Fibroblast of lung (primary cell): ENCODE results near the gene ZC3HAV1L. TPM values are rescaled to one million over a fixed set of nuclear protein-coding genes. Genes with fewer than 3 reads are reported as not detected.
"Not testable (repeated sequence)": the region's sequence is repeated elsewhere in the genome, so short reads cannot be mapped to it uniquely, and the experiment has no call there.

Experiments
- DNase-seq, 2 donors: peaks; one replicate each; pipeline versions ENCODE4 v3.0.0 to v3.0.0-alpha.2; 2010; ENCODE audit warnings: low read depth in 2 of 2
- H2AFZ ChIP-seq: 2 replicates; pipeline ENCODE4 v1.5.1; 2012; ENCODE audit warnings: low read length, control low read depth, inconsistent platforms
- H3K27ac ChIP-seq: 2 replicates; pipeline ENCODE4 v1.5.1; 2011; ENCODE audit warnings: low read length, control low read depth; ENCODE audit not compliant: insufficient read depth
- H3K27me3 ChIP-seq: 2 replicates; pipeline ENCODE4 v1.5.1; 2011; ENCODE audit warnings: mild to moderate bottlenecking, low read length; ENCODE audit not compliant: control insufficient read depth, insufficient read depth
- H3K36me3 ChIP-seq: 2 replicates; pipeline ENCODE4 v1.5.1; 2011; ENCODE audit warnings: low read length; ENCODE audit not compliant: control insufficient read depth, insufficient read depth
- H3K4me1 ChIP-seq: 2 replicates; pipeline ENCODE4 v1.5.1; 2011; ENCODE audit warnings: low read length; ENCODE audit not compliant: control insufficient read depth, insufficient read depth; ENCODE audit errors: extremely low read depth
- H3K4me2 ChIP-seq: 2 replicates; pipeline ENCODE4 v1.5.1; 2011; ENCODE audit warnings: low read length, control low read depth; ENCODE audit not compliant: insufficient read depth; ENCODE audit errors: extremely low read depth
- H3K4me3 ChIP-seq, 4 experiments: fragments of 200-600 bp in 1 of 4; sonication (generic) in 1 of 4; replicated peaks in 1 of 4; 2 replicates each; pipeline ENCODE4 v1.5.1; 2011 to 2016; ENCODE audit warnings: low read length in 4 of 4, low read depth in 3 of 4, mild to moderate bottlenecking in 3 of 4, control low read depth in 2 of 4, inconsistent platforms in 1 of 4, mixed read lengths in 1 of 4; ENCODE audit not compliant: insufficient read depth in 1 of 4; ENCODE audit errors: control extremely low read depth in 1 of 4
- H3K79me2 ChIP-seq: 2 replicates; pipeline ENCODE4 v1.5.1; 2012; ENCODE audit warnings: mild to moderate bottlenecking, low read length, inconsistent platforms; ENCODE audit not compliant: control insufficient read depth, insufficient read depth
- H3K9ac ChIP-seq: 2 replicates; pipeline ENCODE4 v1.5.1; 2011; ENCODE audit warnings: mild to moderate bottlenecking, low read length, control low read depth; ENCODE audit not compliant: insufficient read depth
- H3K9me3 ChIP-seq: 2 replicates; pipeline ENCODE4 v1.5.1; 2012; ENCODE audit warnings: low read depth, low read length; ENCODE audit not compliant: control insufficient read depth, insufficient read depth
- H4K20me1 ChIP-seq: 2 replicates; pipeline ENCODE4 v1.5.1; 2011; ENCODE audit warnings: low read length; ENCODE audit not compliant: control insufficient read depth, insufficient read depth; ENCODE audit errors: extremely low read depth
- CTCF ChIP-seq, 2 donors: IDR thresholded peaks in 1 of 2; conservative IDR thresholded peaks in 1 of 2; 1 replicate in 1 of 2; 2 replicates in 1 of 2; pipeline ENCODE4 v1.5.1; 2011 to 2012; ENCODE audit warnings: low read length in 2 of 2, control low read depth in 1 of 2, inconsistent platforms in 1 of 2, low read depth in 1 of 2, mild to moderate bottlenecking in 1 of 2
- EZH2 ChIP-seq: IDR thresholded peaks from 2 replicates; pipeline ENCODE4 v1.5.1; 2012; ENCODE audit warnings: low read length, control low read depth, mild to moderate bottlenecking; ENCODE audit errors: missing control alignments
- polyA plus RNA-seq, 2 donors: library from polyadenylated mRNA; depleted of rRNA in 1 of 2; stranded (reverse) in 1 of 2; unstranded in 1 of 2; fragments of >200 nt; gene quantifications; 2 replicates each; pipeline ENCODE4 v1.2.1, GENCODE V29; 2011 to 2012; ENCODE audit warnings: missing spikeins in 1 of 2
- total RNA-seq: library from RNA; depleted of rRNA; stranded (reverse); fragments of >200 nt; gene quantifications from 2 replicates; pipeline ENCODE4 v1.2.1, GENCODE V29; 2014

ZC3HAV1L gene
- total and polyA plus RNA-seq, 2 donors (not counting 1 experiment from before 2014, with no cell fraction given), result 5.3 to 8.9 TPM

- peak overlapping the region; percentile 92 for H3K4me2 ChIP-seq
- H2AFZ ChIP-seq, result no peak overlapping the region
- peak overlapping the region; percentile 25 to 79 (median 52) for H3K4me3 ChIP-seq
- H4K20me1 ChIP-seq, result no peaks in the 10 kb centered on the region
- H3K4me1 ChIP-seq, result peaks cover 3% of the 10 kb centered on the region
- no peaks in the 10 kb centered on the region for H3K9me3 ChIP-seq
- H3K9ac ChIP-seq, result no peak overlapping the region
- H3K27me3 ChIP-seq, result no peaks in the 10 kb centered on the region
- H3K27ac ChIP-seq, result no peak overlapping the region
- no peaks in the 10 kb centered on the region for H3K36me3 ChIP-seq
- H3K79me2 ChIP-seq, result no peaks in the 10 kb centered on the region
- TF ChIP-seq CTCF (conservative IDR thresholded peaks at IDR 0.05 in 1 of 2, IDR thresholded peaks at IDR 0.05 in 1 of 2; ENCODE audit: low read depth in 1 of 2, low read length in 2 of 2), result no peak
- TF ChIP-seq EZH2, result no peak
- DNase-seq, result peak in 1 of 2 donors; percentile 45
Observed at GRCh38 chr7:138979988-138980562, 55.8 kb downstream of the ZC3HAV1L start.

- Histone ChIP-seq H3K4me2 (peak overlapping the region; percentile 92), H3K9ac (no peak overlapping the region), H3K4me1 (peaks cover 3% of the 10 kb centered on the region), H3K27ac (no peak overlapping the region), H3K9me3 (no peaks in the 10 kb centered on the region), H3K79me2 (no peaks in the 10 kb centered on the region), H3K27me3 (no peaks in the 10 kb centered on the region), H3K36me3 (no peaks in the 10 kb centered on the region), H4K20me1 (no peaks in the 10 kb centered on the region), H2AFZ (no peak overlapping the region), H3K4me3 (peak overlapping the region in 2 of 4 experiments; percentile 79)
- peak in 1 of 2 donors; percentile 17 for DNase-seq
- TF ChIP-seq EZH2 (no peak), CTCF (conservative IDR thresholded peaks at IDR 0.05 in 1 of 2, IDR thresholded peaks at IDR 0.05 in 1 of 2; ENCODE audit: low read depth in 1 of 2, low read length in 2 of 2) (peak in 1 of 2 donors; percentile 21)
Observed at GRCh38 chr7:138979226-138979979, 56.4 kb downstream of the ZC3HAV1L start.

- H3K4me3 ChIP-seq, result no peak overlapping the region
- no peaks in the 10 kb centered on the region for H4K20me1 ChIP-seq
- H3K27ac ChIP-seq, result no peak overlapping the region
- no peak overlapping the region for H3K4me2 ChIP-seq
- H3K4me1 ChIP-seq, result peaks cover 3% of the 10 kb centered on the region
- no peak overlapping the region for H2AFZ ChIP-seq
- no peaks in the 10 kb centered on the region for H3K79me2 ChIP-seq
- no peak for DNase-seq
- no peaks in the 10 kb centered on the region for H3K36me3 ChIP-seq
- H3K27me3 ChIP-seq, result no peaks in the 10 kb centered on the region
- H3K9me3 ChIP-seq, result no peaks in the 10 kb centered on the region
- TF ChIP-seq CTCF (conservative IDR thresholded peaks at IDR 0.05 in 1 of 2, IDR thresholded peaks at IDR 0.05 in 1 of 2; ENCODE audit: low read depth in 1 of 2, low read length in 2 of 2) (no peak), EZH2 (no peak)
- H3K9ac ChIP-seq, result no peak overlapping the region
Observed at GRCh38 chr7:138978541-138979184, 57.2 kb downstream of the ZC3HAV1L start.

GRCh38 chr7:138976161-138976560 lies 59.7 kb downstream of the ZC3HAV1L start:
- not testable (repeated sequence) for H3K9ac ChIP-seq, H4K20me1 ChIP-seq, H3K4me3 ChIP-seq, H3K9me3 ChIP-seq, H3K79me2 ChIP-seq, H2AFZ ChIP-seq, H3K27ac ChIP-seq, H3K27me3 ChIP-seq, H3K4me1 ChIP-seq, H3K36me3 ChIP-seq, DNase-seq, H3K4me2 ChIP-seq
